NCI-H82 (cell line): ENCODE data around the gene WDR77.

Experiments used
- DNase-seq: peaks from one replicate; lab custom pipeline; 2025; lab: John Stamatoyannopoulos, UW

The WDR77 gene

DNA sequence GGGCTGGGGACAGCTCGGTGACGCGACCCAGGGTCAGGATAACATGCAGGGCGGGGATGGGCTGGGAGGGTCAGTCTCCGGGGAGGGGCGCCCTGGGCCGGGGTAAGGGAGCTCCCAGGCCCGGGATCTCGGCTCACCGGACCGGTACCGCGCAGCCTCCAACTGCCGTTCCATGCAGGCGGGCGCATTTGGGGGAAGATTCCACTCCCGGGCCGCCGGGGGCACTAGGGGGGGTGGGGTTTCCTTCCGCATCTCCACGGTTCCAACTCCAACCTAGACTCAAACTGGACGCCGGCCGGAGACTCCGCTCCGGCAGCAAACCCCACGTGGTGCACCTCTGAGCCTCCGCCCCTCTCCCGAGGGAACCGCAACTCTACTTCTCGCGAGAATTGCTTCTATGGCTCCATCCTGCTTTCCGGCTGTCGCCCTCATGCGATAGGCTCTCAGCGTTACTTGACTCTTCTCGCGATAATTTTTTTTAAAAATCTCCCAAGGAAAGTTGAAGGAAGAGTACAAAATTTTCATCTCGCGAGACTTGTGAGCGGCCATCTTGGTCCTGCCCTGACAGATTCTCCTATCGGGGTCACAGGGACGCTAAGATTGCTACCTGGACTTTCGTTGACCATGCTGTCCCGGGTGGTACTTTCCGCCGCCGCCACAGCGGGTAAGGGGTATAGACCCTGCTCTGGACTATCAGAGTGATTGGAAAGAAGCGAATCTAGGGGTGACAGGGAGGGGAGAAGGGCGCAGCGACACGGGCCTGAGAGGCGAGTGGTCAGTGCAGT lies at the start of gene WDR77, which contains the start of gene ATP5PB:
Gene WDR77 (minus strand): TSS at position 339 of the 785 bp plus-strand sequence. CDS start 87 bp downstream, at position 252.
Gene ATP5PB (plus strand): TSS at position 547 of the 785 bp plus-strand sequence. CDS start 78 bp downstream, at position 625.
- DNase-seq = peak; percentile 100

DNA sequence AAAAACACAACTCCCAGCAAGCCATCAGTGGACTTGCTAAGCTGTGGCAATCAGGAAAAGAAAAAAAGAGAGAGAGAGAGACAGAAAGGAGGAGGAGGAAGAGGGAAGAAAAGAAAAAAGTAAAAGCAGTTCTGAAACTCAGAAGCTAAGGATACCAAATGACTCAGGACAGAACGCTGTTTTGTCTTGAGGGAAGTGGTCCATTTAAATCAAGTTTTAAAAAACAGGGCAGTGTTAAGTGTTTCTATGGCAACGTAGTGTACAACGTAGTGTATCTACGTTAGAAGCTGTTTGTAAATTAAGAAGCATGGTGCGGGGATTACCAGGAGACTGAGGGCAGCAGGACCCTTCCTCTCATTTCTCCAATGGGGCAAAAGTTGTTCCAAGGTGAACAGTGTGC lies 48.5 kb upstream of the WDR77 start:
- peak; percentile 52 for DNase-seq

DNA sequence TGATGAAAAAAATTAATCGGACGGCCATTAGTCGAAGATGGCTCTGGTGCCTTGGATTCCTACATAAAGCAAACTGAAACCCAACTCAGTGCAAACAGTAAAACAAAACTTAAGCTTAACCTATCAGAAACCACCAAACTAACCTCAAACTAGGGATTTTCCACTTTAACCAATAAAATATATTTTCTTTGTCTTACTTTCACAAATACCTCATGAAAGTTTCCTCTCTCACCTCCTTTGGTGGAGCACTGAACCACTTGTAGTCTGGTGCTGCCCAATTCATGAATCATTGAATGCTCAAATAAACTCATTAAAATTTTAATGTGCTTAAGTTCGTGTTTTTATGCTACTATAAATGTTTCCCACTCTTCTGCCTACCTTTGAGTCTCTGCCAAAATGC lies 47.3 kb upstream of the WDR77 start:
- no peak for DNase-seq

DNA sequence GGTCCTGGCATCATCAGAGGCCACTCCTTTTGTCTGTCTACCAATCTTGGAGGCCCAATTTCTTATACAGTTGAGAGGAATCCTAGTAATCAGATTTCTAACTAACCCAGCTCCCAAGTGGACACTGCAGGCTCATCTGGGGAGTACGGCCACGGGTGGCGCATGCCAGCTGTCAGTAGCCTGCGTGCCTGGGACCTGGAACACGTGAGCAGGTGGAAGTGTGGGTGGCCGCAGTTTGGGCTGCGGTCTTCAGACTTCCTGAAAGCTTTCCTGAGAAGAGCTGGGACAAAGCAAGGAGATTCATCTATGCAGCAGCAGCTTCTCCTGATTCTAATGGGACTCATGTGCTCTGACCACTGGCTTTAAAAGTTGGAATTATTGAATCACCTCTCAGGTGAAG lies 42.0 kb upstream of the WDR77 start:
- DNase-seq = no peak

DNA sequence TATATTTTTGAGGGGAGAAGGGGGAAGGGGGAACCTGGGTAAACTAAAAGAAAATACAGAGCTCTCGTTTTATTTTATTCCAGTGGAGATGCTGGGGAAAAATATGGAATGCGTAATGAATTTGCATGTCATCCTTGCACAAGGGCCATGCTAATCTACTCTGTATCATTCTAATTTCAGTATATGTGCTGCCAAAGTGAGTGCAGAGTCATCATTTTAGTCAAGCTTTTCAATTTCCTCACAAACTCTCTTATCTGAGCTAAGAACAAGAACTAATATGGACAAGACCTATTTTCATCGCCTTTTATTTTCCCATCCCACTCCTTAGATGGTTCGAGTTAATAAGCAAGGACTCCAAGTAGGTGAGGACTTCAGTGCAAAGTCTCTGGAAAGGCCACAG lies 41.2 kb upstream of the WDR77 start:
- no peak for DNase-seq

DNA sequence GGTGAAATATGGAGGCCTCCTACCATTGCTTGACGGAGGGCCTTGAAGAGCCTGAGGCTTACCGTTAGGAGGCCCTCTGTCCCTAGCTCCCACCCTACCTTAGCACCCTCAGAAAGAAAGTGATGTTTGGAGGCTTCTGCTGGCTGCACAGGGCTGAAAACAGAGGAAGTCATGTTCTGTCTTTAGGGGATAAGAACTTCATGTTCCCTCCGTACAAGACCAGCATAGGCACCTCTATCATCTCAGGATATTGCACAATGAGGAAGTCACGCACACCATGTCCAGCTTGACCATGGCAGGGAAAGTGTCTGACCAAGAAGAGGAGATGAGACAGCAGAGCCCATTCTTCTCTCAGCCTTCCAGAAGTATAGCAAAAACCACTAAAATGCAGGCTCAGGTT lies 40.5 kb upstream of the WDR77 start:
- DNase-seq = no peak

DNA sequence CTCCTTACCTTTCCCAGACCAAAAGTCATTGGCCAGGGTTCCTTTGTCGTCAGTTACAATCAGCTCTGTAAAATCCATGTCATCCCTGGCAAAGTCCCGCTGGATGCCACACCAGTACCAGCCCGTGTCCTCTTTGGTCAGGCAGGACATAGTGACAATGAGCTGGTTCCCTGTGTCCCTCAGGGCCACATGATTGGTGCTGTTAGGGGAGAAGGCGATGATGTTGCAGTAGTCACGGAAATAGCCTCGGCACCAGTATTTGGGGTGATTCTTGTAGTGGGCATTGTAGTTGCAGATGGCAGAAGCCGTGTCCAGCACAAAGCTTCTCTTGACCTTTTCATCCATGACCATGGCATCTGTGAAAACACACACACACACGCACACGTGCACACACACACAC lies 39.6 kb upstream of the WDR77 start:
- DNase-seq = no peak

DNA sequence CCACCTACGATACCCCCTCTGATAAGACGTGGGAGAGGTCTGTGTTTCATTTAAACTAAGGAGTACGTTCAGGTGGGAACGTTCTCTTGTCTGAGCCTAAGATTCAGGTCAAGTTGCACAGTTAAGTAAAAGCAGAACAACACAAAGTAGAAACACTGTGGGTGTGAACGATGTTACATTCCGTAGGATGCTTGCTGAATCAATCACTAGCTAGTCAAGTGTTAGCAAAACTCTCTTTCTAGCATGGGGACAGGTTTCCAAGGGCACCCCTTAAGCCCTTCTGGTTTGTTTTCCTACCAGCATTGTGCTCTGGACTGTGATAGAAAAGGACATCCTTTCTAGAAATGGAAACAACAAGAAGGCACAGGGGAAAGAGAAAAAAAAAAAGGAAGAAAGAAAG lies 38.1 kb upstream of the WDR77 start:
- no peak for DNase-seq

DNA sequence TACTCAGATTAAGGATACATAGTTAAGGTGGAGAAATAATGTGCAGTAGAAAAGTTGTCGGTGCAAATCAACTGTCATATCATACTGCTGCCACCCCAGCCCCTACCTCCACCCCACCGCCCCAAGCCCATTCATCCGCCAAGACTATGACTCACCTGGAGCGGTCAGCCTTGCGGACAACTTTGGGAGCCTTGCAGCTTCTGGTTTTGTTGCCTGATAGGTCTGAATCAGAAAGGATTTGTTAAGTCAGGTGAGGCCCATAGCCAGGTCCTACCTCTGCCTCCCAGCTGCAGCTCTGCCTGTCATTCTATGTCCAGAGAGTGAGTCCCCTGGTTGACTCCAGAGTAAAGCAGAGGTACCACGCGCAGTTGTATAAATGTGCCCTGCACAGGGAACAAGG lies 37.4 kb upstream of the WDR77 start:
- no peak for DNase-seq

DNA sequence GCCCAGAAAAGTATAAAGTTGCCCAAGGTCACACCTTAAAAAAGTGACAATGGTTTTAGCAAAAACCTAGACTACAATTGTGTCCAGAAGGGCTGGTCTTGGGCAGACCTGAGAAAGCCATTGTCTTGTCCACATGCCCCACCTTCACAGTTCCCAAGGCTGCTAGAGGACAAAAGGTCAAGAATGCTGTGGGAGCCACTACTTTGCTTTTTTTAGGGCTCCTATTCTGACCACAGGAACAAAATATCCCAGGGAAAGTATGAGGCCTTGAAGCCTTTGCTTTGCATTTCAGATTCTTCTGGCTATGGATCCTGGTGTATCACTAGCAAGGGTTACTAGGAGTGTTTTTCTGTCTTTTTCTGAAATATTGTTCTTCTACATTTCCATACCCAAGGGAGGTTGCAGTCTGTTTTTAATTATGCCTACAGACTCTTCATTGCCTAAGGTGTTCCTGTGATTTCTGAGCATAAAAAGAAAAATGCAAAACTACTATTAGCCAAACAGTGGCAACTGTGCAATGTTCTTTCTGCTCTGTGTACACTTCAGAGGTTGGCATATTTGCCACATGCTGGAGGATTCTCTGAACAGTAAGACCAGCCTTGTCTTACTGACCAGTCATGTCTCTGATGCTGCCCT lies 35.5 kb upstream of the WDR77 start:
- DNase-seq = no peak

DNA sequence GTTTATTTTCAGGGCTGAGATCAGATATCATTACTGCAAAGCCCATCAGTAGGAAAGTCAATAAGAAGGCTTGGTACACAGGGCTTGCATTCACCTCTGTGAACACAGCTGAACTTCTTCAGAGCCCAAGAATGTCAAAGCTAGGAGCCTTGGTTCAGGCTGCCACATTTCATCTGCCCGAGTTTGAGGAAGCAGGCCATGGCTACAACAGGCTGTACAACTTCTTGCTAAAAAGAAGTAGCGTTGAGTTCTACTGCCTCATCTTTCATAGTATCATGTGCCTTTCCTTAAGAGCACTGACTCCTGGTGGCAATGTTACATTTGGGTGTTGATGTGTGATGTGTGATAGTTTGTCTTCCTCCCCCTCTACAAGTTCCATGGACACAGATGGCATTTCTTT lies 34.8 kb upstream of the WDR77 start:
- DNase-seq = no peak

DNA sequence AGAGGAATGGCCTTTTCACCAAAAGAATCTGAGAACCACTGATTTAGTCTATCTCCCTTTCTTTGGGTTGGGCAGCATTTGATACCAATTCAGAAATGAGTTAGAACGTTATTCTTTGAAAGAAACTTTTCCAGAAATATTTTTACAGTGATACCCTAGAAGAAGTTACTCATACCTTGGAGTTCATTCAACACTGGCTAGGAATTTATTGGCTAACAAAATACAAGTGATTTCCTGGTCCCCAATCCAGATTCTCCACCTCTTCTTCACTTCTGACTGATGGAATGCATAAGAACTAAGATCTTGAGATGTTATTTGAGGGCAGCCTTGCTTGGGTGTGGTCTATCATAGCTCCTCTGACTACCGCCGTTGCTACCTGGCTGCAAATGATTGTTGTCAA lies 34.1 kb upstream of the WDR77 start:
- DNase-seq = no peak

DNA sequence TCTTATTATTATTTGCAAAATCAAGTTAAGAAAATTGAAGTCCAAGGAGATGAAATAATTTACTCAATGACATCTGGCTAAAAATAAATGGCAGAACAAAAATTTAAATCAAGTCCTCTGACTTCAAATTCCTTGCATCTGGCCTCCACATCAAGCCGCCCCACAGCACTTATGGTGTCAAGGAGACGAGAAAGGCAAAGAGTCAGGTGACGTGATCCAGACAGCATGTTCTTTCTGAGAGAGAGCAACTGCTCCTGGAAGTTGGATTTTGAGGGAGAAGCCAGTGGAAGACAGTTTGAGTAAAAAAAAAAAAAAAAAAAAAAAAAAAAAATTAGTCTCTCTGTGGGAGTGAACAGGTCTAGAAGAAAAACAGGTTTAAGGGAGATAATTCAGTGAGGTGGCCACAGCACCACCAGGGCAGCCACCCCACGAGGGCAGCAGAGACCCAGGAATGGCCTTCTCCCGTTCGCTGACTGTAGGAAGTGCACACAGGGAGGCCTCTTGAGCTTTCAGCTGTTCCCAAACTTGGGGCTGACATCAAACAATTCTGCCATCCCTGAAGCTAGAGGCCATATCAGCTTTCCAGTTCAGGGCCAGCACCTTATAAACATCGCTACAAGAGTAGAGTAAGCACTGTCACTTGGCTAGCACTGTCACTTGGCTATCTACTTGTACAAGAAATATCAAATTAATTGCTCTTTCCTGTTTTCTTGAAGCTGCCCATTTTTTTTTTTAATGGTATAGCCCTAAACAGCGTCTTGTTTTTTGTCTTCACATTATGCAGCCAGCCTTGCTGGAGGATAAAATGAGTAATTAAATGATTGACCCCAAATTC lies 32.5 kb upstream of the WDR77 start:
- peak; percentile 71 for DNase-seq

DNA sequence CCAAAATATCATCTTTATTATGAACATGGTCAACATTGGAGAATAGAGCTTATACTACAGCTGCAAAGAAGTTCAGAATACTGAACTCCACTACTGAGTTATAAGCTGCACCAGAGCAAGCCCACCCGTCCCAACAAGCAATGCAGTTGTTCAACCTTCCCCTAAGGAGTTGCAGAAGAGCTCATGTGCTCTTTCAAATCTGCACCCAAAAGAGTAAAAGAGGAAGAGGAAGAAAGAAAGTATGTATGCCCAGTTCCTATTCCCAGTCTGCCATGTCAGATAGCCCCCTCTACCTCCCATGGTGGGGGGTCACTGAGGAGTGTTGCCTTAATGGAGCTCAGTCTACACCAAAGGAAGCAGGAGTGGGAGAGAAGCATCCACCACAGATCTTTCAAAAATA lies 31.6 kb upstream of the WDR77 start:
- DNase-seq = no peak

DNA sequence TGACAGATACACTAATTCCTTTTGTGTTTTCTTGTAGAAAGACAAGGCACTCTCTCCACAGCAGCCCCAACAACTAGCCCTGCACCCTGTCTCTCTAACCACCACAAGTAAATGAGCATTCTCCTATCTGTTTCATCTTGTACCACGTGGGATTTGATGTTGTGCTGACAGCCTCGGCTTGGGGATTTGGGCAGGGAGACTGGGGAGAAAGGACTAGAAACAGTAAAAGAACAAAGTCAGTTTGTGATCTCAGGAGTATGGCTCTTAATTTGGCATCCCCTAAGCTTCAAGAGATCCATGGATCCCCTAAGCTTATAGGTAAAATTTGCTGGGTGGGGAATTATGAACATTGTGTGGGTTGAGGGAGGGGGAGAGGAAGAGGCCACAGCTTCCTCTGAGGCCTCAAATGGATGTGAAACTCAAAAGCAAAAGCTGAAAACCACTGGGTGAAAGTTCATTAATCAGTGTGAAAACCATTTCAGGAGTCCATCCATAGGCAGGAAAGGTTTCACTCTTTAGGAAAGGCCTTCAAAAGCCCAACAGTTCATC lies 27.8 kb upstream of the WDR77 start:
- no peak for DNase-seq

DNA sequence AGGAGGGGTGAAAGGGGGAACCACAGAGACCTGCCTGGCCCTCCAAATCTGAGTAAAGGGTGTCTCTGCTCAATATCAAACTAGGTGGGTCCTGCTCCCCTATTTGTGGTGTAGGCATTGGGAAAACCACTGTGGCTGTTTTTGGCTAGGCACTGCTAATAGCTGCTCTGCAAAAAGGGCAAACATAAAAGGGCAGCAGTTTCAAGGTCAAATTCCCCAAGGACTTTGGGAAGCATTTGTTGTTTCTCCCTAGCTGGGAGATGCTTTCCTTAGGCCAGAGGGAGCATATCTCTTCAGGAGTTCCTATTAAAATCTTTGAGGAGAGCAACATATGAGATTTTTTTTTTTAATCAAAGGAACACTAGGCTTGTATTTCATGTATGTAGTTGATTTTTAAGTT lies 27.2 kb upstream of the WDR77 start:
- no peak for DNase-seq

DNA sequence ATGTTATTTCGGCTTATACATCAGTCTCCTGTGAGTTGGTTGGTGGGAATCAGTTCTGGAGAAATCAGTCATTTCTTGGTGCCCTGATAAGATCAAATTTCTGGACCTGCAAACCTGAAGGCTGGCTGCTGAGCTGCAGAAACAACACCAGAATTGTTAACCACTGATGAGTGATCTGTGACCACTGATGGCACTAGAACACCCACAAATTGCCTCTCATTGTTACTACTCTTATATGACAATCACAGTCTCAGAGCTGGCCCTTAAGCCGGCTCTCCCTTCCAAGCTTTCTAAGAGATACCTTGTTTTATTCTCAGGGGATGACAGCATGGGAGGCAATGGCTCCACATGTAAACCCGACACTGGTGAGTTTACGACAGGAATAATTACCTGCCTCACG lies 26.6 kb upstream of the WDR77 start:
- no peak for DNase-seq

DNA sequence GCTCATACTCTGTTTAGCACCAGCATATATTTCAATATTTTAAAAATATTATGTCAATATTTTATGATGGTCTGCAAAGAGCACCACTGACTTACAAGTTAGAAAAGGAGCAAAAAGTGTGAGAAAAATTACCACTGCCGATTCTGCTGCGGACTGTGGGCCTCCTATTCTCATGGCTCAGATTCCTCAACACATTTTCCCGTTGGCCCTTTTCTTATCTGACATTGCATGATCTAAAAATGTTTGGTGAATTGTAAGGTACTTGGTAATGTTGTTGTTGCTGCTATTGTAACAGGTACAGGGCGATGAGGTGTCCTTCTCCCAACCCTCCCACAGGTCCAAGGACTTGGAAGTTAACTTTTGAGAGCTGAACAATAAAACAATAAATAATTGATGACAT lies 25.5 kb upstream of the WDR77 start:
- DNase-seq = no peak

DNA sequence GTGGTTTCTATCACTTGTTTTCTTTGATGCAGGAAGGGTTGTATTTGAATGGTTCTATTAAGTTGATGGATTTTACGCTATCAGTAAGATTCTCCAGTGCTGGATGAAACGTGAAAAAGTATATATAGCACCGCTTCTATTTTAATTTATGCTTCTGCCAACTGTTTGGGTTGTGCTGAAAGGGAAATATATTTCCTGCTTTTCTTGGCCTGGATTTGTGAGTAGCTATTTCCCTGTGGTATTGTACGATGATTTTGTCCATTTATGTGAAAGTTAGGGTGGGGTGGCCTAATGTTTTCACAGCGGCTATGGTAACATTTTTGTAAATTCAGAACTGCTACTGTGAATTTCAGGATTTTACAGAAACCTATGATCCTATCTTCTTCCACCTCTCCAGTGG lies 25.1 kb upstream of the WDR77 start:
- DNase-seq = no peak

DNA sequence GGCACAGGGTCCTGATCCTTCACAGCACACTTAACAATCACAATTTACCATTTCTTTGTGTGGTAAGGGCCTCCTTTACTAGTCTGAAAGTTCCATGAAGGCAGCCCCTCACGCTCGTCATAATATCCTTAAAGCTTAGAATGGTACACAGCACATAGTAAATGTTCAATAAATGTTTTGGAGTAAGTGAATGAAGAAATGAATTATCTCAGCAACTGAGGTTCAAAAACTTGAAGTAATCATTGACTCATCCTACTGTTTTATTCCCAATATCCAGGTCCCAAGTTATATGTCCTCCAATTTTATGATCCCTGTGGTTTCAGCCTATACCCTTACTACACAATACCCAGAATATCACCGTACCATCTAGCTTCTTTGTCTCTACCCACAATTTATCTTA lies 22.5 kb upstream of the WDR77 start:
- DNase-seq = no peak

DNA sequence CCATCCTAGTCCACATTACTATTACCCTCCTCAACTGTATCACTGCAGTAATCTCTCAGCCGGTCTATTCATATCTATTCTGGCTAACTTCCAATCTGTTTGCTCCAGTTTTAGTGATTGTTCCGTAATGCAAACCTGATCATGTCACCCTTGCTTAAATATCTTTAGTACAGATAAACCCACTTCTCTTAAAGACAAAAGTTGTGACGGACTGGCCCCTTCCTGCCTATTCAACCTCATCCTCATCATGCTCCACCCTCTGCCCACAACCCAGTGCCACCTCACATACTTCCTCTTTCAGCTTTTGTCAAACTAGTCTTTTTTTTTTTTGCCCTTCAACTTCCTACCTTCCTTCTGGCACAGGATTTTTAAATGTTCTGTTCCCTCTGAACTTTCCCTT lies 22.0 kb upstream of the WDR77 start:
- DNase-seq = no peak

DNA sequence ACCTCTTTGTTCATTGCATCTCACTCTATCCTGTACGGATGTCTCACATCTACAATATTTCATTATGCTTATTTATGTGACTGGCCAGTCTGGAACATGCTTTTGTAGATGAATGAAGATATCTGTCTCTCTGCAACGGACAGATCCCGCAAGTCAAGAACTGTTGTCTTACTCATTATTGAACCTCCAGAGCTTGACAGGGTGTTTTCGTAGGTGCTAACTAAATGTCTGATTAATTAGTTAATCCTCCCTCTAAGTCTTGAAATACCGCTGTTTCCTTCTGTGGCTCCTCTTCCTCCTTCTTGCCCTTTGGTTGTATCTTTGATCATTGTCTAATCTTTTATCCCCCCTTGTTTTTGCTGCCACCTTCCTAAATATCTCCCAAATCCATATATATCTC lies 21.5 kb upstream of the WDR77 start:
- no peak for DNase-seq

DNA sequence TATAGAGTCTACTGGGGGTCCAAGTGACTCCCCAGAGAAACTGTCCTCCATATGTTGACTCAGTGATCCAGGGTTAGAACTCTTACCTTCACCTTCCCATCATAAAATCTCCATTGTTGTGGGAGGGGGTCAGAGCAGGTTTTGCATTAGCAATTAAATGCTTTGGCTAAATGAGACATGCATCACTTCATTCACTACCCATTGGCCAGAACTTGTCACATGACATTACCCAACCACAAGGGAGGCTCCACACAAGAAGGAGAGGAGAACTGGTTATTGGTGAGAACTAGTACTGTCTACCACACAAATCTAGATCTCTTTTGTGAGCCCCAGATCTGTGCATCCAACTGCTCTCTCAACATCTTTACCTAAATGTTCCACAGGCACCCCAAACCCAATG lies 20.5 kb upstream of the WDR77 start:
- no peak for DNase-seq
